ENCODE data around the gene KNDC1.

The KNDC1 gene

DNA sequence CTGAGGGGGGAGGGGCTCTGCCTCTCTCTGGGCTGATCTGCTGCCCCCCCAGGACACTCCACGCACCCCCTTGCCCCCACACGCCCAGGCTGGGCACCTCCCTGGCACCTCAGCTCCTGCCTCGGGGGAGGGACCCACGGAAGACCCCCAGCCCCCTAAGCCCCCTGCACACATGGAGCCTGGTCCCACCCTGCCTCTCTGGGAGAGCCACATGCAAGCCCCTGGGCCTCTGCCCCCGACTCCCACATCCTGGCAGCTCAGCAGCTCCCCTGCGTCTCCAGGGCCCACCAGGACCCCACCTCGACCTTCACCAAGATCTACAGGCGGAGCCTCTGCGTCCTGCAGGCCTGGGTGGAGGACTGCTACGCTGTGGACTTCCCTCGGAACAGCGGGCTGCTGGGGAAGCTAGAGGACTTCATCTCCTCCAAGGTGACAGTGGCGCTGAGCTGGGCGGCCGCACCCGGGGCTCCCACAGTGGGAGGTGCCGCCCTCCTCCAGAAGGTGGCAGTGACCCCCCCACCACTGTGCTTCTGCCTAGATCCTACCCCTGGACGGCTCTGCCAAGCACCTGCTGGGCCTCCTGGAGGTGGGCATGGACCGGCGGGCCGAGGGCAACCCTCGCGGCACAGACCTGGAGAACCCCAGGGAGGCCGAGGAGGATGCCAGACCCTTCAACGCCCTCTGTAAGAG, 51.3 kb downstream of the KNDC1 start:
- Histone ChIP-seq H3K27ac (ENCODE audit: low read depth, low read length) (no peak overlapping the region), H3K9ac (ENCODE audit: low read length in 5 of 5) (no peak overlapping the region), H3K9me3 (ENCODE audit: control insufficient read depth in 5 of 5, low read length in 5 of 5) (peaks cover 0 to 3% (median 0%) of the 10 kb centered on the region in 5 donors), H3K36me3 (ENCODE audit: control insufficient read depth in 5 of 5, insufficient read depth in 5 of 5, low read length in 5 of 5) (no peaks in the 10 kb centered on the region), H3K27me3 (ENCODE audit: control insufficient read depth in 5 of 5, insufficient read depth in 4 of 5, low read length in 5 of 5) (peaks cover 7 to 26% (median 13%) of the 10 kb centered on the region in 5 donors), H3K4me1 (ENCODE audit: control insufficient read depth in 5 of 5, insufficient read depth in 5 of 5, low read length in 5 of 5) (no peaks in the 10 kb centered on the region), H3K4me3 (ENCODE audit: low read depth in 1 of 5, low read length in 5 of 5) (no peak overlapping the region)

DNA sequence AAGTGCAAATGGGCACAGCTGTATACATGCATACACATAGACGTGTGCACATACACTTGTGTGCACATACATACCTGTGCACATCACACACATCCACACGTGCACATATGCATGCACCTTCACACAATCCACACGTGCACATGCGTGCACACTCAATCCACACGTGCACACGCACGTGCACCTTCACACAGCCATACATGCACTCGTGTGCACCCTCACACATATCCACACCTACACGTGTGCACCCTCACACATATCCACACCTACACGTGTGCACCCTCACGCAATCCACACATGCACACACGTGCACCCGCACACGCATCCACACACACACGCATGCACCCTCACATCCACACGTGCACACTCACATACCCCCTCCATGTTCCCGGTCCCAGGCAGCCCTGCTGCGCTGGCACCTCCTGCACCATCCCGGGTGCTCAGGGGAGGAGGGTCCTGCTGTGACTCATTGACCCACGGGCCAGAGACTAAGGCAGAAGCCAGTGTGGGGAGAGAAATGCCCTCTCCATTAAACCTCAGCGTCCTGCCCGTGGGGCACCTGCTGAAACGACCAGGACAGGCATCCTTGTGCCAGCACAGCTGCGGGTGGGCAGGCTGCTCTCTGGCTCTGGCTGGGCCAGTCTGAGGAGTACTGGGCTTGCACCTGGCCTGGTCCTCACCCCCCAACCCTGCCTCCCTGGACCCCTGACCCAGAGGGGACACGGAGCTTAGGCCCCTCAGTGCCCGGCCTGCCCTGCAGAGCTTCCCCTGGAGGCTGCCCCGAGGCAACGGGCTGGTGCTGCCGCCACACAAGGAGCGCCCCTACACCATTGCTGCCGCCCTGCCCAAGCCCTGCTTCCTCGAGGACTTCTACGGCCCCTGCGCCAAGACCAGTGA, 52.2 kb downstream of the KNDC1 start:
- Histone ChIP-seq H3K9me3 (ENCODE audit: control insufficient read depth in 5 of 5, low read length in 5 of 5) (peaks cover 0 to 3% (median 0%) of the 10 kb centered on the region in 5 donors), H3K4me1 (ENCODE audit: control insufficient read depth in 5 of 5, insufficient read depth in 5 of 5, low read length in 5 of 5) (no peaks in the 10 kb centered on the region), H3K27ac (ENCODE audit: low read depth, low read length) (no peak overlapping the region), H3K36me3 (ENCODE audit: control insufficient read depth in 5 of 5, insufficient read depth in 5 of 5, low read length in 5 of 5) (no peaks in the 10 kb centered on the region), H3K27me3 (ENCODE audit: control insufficient read depth in 5 of 5, insufficient read depth in 4 of 5, low read length in 5 of 5) (peaks cover 7 to 26% (median 13%) of the 10 kb centered on the region in 5 donors), H3K9ac (ENCODE audit: low read length in 5 of 5) (no peak overlapping the region), H3K4me3 (ENCODE audit: low read depth in 1 of 5, low read length in 5 of 5) (no peak overlapping the region)

DNA sequence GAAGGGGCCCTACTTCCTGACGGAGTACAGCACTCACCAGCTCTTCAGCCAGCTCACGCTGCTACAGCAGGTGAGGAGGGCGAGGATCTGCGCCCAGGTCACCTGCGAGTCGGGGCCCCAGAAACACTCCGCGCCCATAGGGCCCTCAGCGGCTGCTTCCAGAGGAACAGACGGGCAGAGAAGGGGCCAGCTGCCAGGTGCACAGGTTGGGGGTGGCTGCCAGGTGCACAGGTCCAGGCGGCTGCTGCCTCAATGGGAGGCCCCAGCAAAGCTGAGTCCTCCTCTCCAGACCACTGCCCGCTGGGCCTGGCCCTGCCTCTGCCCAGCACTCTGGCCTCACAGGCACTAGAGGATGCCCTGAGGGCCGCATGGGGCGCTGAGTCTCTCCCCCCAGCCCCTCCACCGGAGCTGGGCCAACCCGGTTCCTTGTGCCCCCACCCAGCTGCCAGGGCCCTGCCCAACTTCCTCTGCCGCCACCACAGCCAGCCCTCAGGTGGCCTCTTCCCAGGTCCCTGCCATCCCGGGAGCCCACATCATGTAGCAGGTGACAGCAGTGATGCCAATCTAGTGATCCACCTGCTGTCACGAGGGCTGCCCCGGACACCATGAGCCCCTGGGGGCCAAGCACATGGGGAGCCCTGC, 53.0 kb downstream of the KNDC1 start:
- Histone ChIP-seq H3K9me3 (ENCODE audit: control insufficient read depth in 5 of 5, low read length in 5 of 5) (peaks cover 0 to 3% (median 0%) of the 10 kb centered on the region in 5 donors), H3K4me1 (ENCODE audit: control insufficient read depth in 5 of 5, insufficient read depth in 5 of 5, low read length in 5 of 5) (no peaks in the 10 kb centered on the region), H3K36me3 (ENCODE audit: control insufficient read depth in 5 of 5, insufficient read depth in 5 of 5, low read length in 5 of 5) (no peaks in the 10 kb centered on the region), H3K27ac (ENCODE audit: low read depth, low read length) (no peak overlapping the region), H3K9ac (ENCODE audit: low read length in 5 of 5) (no peak overlapping the region), H3K27me3 (ENCODE audit: control insufficient read depth in 5 of 5, insufficient read depth in 4 of 5, low read length in 5 of 5) (peaks cover 7 to 26% (median 13%) of the 10 kb centered on the region in 5 donors), H3K4me3 (ENCODE audit: low read depth in 1 of 5, low read length in 5 of 5) (no peak overlapping the region)

DNA sequence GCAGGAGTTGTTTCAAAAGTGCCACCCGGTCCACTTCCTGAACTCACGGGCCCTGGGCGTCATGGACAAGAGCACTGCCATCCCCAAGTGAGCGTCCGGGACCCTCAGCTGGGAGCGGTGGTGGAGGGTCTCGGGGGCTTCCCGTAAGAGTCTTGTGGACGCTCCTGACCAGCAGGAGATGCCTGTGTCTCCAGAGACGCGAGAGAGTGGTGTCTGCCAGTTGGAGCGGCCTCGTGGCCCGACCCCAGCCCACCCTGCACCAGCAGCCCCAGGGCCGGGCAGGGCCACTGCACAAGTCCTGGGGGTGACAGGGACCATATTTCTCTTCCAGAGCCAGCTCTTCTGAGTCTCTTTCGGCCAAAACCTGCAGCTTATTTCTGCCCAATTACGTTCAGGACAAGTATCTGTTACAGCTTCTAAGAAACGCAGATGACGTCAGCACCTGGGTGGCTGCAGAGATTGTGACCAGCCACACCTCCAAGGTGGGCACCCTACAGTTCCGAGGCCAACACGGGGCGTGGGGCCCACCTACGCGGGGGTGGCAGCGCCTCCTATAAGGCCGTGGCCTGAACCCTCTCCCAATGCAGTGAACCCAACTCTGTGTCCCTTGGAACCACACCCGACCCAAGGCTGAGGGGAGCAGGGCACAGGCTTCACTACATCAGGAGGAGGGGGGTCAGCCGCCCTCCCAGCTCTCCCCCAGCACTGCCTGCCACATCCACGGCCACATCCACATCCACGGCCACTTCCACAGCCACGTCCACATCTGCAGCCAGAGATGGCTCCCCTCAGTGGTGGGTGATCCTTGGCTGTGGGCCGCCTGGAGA, 53.8 kb downstream of the KNDC1 start:
- Histone ChIP-seq H3K9me3 (ENCODE audit: control insufficient read depth in 5 of 5, low read length in 5 of 5) (peaks cover 0 to 3% (median 0%) of the 10 kb centered on the region in 5 donors), H3K27me3 (ENCODE audit: control insufficient read depth in 5 of 5, insufficient read depth in 4 of 5, low read length in 5 of 5) (peaks cover 7 to 27% (median 13%) of the 10 kb centered on the region in 5 donors), H3K27ac (ENCODE audit: low read depth, low read length) (no peak overlapping the region), H3K9ac (ENCODE audit: low read length in 5 of 5) (no peak overlapping the region), H3K36me3 (ENCODE audit: control insufficient read depth in 5 of 5, insufficient read depth in 5 of 5, low read length in 5 of 5) (no peaks in the 10 kb centered on the region), H3K4me3 (ENCODE audit: low read depth in 1 of 5, low read length in 5 of 5) (no peak overlapping the region), H3K4me1 (ENCODE audit: control insufficient read depth in 5 of 5, insufficient read depth in 5 of 5, low read length in 5 of 5) (no peaks in the 10 kb centered on the region)

DNA sequence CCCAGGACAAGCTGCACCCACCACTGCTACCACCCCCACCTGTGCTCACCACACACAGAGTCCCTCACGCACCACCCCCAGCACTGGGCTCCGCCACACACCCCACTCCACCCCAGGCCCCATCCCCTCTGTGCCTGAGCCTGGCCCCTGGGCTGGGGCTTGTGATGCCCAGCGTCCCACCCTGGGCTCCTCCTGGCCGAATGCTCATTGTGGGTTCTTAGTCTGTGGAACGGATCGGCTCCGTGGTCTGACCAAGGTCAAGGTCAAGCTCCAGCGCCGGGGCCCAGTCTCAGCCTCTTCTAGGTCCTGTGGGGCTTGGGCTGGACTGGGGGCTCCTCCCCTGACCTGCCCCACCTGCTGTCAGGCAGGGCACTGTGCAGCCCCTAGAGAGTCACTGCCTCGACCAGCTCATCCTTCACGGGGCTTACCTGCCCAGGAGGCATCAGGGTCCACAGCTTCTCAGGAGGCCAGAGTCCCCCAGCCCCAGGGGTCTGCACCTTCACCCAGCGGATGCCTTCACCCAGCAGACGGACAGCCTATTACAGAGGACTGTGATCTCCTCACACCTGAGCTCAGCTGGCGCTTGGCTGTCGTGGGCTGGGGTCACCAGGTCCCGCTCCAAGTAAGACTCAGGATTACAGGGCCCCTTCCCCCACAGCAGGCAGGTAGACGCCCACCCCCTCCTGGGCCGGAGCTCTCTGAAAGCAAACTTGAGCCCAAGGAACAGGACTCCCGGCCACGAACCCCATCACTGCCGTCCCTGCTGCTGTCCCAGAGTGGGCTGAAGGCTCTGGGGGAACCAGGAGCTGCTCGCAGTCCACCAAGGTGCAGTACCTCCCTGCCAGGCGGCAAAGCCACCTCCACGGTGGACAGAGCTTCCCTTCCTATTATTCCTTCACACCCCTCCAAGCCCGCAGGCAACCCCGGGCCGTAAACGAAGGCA, 54.7 kb downstream of the KNDC1 start:
- H3K27me3 ChIP-seq (ENCODE audit: control insufficient read depth in 5 of 5, insufficient read depth in 4 of 5, low read length in 5 of 5) = peaks cover 13 to 36% (median 21%) of the 10 kb centered on the region in 5 donors
- no peaks in the 10 kb centered on the region for H3K4me1 ChIP-seq (ENCODE audit: control insufficient read depth in 5 of 5, insufficient read depth in 5 of 5, low read length in 5 of 5)
- no peak overlapping the region for H3K9ac ChIP-seq (ENCODE audit: low read length in 5 of 5)
- H3K27ac ChIP-seq (ENCODE audit: low read depth, low read length) = no peak overlapping the region
- no peaks in the 10 kb centered on the region for H3K9me3 ChIP-seq (ENCODE audit: control insufficient read depth in 5 of 5, low read length in 5 of 5)
- no peaks in the 10 kb centered on the region for H3K36me3 ChIP-seq (ENCODE audit: control insufficient read depth in 5 of 5, insufficient read depth in 5 of 5, low read length in 5 of 5)
- no peak overlapping the region for H3K4me3 ChIP-seq (ENCODE audit: low read depth in 1 of 5, low read length in 5 of 5)

DNA sequence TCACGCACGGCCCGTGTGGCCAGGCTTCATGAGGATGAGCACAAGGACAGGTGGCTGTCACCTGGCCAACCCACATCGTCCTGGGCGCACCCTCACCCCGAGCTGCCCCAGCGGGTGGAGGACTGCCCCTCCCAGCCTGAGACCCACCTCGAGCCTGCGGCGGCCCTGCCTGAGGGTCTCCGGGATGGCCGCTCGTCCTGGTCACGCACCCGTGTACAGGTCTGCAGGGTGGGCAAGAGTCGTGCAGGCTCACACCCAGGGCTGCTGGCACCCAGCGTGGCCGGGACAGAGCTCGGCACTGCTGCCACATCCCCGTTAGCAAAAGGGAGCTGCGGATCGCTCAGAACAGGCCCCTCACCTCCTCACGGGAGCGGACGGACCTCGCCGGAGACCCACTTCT, 55.6 kb downstream of the KNDC1 start:
- H3K9ac ChIP-seq (ENCODE audit: low read length in 5 of 5) = no peak overlapping the region
- H3K4me1 ChIP-seq (ENCODE audit: control insufficient read depth in 5 of 5, insufficient read depth in 5 of 5, low read length in 5 of 5) = no peaks in the 10 kb centered on the region
- no peaks in the 10 kb centered on the region for H3K36me3 ChIP-seq (ENCODE audit: control insufficient read depth in 5 of 5, insufficient read depth in 5 of 5, low read length in 5 of 5)
- peaks cover 14 to 37% (median 23%) of the 10 kb centered on the region in 5 donors for H3K27me3 ChIP-seq (ENCODE audit: control insufficient read depth in 5 of 5, insufficient read depth in 4 of 5, low read length in 5 of 5)
- H3K9me3 ChIP-seq (ENCODE audit: control insufficient read depth in 5 of 5, low read length in 5 of 5) = no peaks in the 10 kb centered on the region
- no peak overlapping the region for H3K4me3 ChIP-seq (ENCODE audit: low read depth in 1 of 5, low read length in 5 of 5)
- no peak overlapping the region for H3K27ac ChIP-seq (ENCODE audit: low read depth, low read length)

DNA sequence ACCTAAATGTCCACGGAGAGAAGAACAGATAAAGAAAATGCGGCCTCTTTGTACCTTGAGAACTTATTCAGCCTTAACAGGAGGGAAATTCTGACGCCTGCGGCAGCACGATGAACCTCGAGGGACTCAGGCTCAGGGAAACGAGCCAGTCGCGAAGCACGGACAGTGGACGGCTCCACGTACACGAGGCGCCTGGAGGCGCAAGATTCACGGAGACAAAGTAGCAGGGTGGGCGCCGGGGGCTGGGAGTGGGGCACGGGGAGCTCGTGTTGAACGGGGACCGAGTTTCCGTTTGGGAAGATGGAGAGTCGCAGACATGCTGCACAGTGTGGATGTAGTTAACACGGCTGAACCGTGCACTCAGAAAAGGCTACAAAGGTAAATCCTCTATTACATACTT, 56.8 kb downstream of the KNDC1 start:
- Histone ChIP-seq H3K9ac (ENCODE audit: low read length in 5 of 5) (no peak overlapping the region), H3K4me3 (ENCODE audit: low read depth in 1 of 5, low read length in 5 of 5) (no peak overlapping the region), H3K36me3 (ENCODE audit: control insufficient read depth in 5 of 5, insufficient read depth in 5 of 5, low read length in 5 of 5) (no peaks in the 10 kb centered on the region), H3K27ac (ENCODE audit: low read depth, low read length) (no peak overlapping the region), H3K9me3 (ENCODE audit: control insufficient read depth in 5 of 5, low read length in 5 of 5) (no peaks in the 10 kb centered on the region), H3K4me1 (ENCODE audit: control insufficient read depth in 5 of 5, insufficient read depth in 5 of 5, low read length in 5 of 5) (no peaks in the 10 kb centered on the region), H3K27me3 (ENCODE audit: control insufficient read depth in 5 of 5, insufficient read depth in 4 of 5, low read length in 5 of 5) (peaks cover 19 to 36% (median 31%) of the 10 kb centered on the region in 5 donors)

DNA sequence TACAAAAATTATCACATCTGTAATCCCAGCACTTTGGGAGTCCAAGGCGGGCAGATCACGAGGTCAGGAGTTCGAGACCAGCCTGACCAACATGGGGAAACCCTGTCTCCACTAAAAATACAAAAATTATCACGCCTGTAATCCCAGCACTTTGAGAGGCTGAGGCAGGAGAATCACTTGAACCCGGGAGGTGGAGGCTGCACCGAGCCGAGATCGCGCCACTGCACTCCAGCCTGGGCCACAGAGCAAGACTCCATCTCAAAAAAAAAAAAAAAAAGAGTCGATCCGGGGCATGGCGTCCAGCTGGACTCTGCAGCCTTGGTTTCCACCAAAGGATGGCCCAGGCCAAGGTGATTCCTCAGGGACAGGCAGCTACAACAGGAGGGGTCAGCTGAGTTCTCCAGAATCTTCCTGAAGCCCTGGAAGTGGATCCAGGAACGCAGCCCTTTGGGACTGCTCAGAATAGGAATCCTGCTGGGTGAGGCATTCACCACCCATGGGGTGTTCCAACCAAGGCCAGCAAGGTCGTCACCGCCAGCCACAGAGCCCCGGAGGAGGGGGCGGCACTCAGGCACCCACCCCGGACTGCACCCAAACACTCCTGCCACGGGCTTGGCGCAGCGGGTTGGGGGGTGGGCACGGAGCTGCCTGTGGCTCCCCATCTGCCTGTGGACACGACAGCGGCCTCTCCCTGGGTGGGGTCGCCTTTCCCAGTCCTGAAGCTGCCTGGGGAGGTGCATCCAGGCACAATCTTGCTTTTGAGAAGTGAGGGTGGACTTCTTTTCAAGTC, 58.0 kb downstream of the KNDC1 start:
- H3K27ac ChIP-seq (ENCODE audit: low read depth, low read length) = no peak overlapping the region
- no peaks in the 10 kb centered on the region for H3K36me3 ChIP-seq (ENCODE audit: control insufficient read depth in 5 of 5, insufficient read depth in 5 of 5, low read length in 5 of 5)
- H3K27me3 ChIP-seq (ENCODE audit: control insufficient read depth in 5 of 5, insufficient read depth in 4 of 5, low read length in 5 of 5) = peaks cover 19 to 36% (median 29%) of the 10 kb centered on the region in 5 donors
- H3K9ac ChIP-seq (ENCODE audit: low read length in 5 of 5) = no peak overlapping the region
- no peaks in the 10 kb centered on the region for H3K9me3 ChIP-seq (ENCODE audit: control insufficient read depth in 5 of 5, low read length in 5 of 5)
- no peak overlapping the region for H3K4me3 ChIP-seq (ENCODE audit: low read depth in 1 of 5, low read length in 5 of 5)
- no peaks in the 10 kb centered on the region for H3K4me1 ChIP-seq (ENCODE audit: control insufficient read depth in 5 of 5, insufficient read depth in 5 of 5, low read length in 5 of 5)
